GM12873 (cell line): ENCODE results near the gene CNTN6.

Source experiments
- CTCF ChIP-seq: IDR thresholded peaks from 2 replicates; pipeline ENCODE4 v1.5.1; 2012; ENCODE audit warnings: low read depth, mild to moderate bottlenecking, moderate library complexity, low read length, control low read depth; ENCODE audit not compliant: insufficient read depth; ENCODE audit errors: missing control alignments

Gene CNTN6

GRCh38 chr3:1272546-1273265 is 179.9 kb downstream of the CNTN6 start:
- TF ChIP-seq CTCF: no peak

DNA sequence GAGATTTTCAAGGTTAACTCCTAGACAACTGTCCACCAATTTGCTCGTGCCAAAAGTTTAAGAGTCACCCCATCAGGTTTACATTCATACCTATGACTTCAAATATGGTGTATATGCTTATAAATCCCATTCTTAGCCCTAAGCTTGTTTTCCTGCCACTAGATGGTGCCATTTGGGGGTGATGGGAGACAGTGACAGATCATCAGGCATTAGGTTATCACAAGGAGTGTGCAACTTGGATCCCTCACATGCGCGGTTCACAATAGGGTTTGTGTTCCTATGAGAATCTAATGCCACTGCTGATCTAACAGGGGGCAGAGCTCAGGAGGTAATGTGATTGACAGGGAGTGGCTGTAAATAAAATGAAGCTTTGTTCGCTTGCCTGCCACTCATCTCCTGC is 182.7 kb downstream of the CNTN6 start:
- peak; percentile 31 for TF ChIP-seq CTCF

GRCh38 chr3:1287815-1288214 is 195.0 kb downstream of the CNTN6 start:
- no peak for TF ChIP-seq CTCF

- no peak for TF ChIP-seq CTCF
Observed at GRCh38 chr3:1288805-1289494, 196.1 kb downstream of the CNTN6 start.

GRCh38 chr3:1292571-1293071 is 199.8 kb downstream of the CNTN6 start:
- TF ChIP-seq CTCF: no peak

GRCh38 chr3:1294586-1294985 is 201.8 kb downstream of the CNTN6 start:
- TF ChIP-seq CTCF: no peak

GRCh38 chr3:1318296-1319005 is 225.6 kb downstream of the CNTN6 start:
- no peak for TF ChIP-seq CTCF
